Stimulated activated CD4-positive, alpha-beta T cell treated with anti-CD3 and anti-CD28 coated beads, Interleukin-4, amount 100 ng/mL, for 48 hours (primary cell): ENCODE measurements around the gene FGFR4.

ENCODE experiments used
- DNase-seq, 2 donors: peaks; one replicate each; pipeline ENCODE4 v3.0.0-alpha.2; 2020; ENCODE audit warnings: low read depth in 2 of 2

The FGFR4 gene

GRCh38 chr5:177132136-177133095 lies 45.7 kb downstream of the FGFR4 start:
- DNase-seq, result no peak

GRCh38 chr5:177133096-177133852 lies 46.6 kb downstream of the FGFR4 start, which contains the start of gene NSD1:
TSS of gene NSD1 (plus strand) at chr5:177133773. CDS start at chr5:177135104, 1,331 bp downstream.
- DNase-seq, result peak; percentile 86 to 89

GRCh38 chr5:177133853-177134696 lies 47.4 kb downstream of the FGFR4 start:
- DNase-seq, result peak in 1 of 2 donors; percentile 32

GRCh38 chr5:177134697-177135225 lies 48.0 kb downstream of the FGFR4 start:
- DNase-seq, result no peak

GRCh38 chr5:177140312-177140711 lies 53.6 kb downstream of the FGFR4 start:
- DNase-seq, result no peak

- no peak for DNase-seq
These were observed 54.8 kb downstream of the FGFR4 start for GRCh38 chr5:177141496-177141895.

- DNase-seq, result no peak
These were observed 55.4 kb downstream of the FGFR4 start for GRCh38 chr5:177142098-177142611.

- no peak for DNase-seq
These were observed 56.1 kb downstream of the FGFR4 start for GRCh38 chr5:177142778-177143177.

- DNase-seq, result no peak
These were observed 60.4 kb downstream of the FGFR4 start for GRCh38 chr5:177146891-177147638.
